NCI-H446 (cell line): ENCODE results near the gene CIB2.

ENCODE experiments used
- DNase-seq, 2 experiments: peaks; one replicate each; lab custom pipeline; 2025; lab: John Stamatoyannopoulos, UW

The CIB2 gene

DNA sequence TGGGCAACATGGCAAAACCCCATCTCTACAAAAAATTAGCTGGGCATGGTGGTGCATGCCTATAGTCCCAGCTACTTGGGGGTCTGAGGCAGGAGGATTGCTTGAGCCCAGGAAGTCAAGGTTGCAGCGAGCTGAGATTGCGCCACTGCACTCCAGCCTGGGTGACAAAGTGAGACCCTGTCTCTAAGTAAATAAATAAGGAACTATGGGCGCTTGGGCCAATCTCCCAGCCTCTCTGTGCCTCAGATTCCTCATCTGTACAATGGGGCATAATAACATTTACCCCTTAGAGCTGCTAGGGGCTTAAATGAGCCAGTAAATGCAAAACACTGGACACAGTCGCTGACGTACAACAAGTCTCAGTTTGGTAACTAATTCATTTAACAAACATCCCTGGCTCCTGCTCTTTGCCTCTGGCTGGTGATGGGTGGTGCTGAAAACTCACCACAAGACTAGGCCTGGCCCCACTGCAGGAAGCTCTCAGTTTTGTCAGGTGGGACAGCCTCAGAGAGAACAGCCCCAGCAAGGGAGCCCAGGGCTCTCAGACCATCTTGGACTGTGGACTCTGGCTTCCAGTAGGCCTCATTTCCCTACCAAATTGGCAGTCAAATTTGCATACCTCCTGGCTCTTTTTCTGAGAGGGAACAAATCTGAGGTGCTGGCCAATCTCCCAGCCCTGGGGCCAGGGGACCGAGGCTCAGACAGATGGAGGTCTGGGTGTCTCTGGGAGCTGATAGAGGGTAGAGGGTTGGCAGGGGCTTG, 47.4 kb downstream of the CIB2 start:
- DNase-seq, result peak in 1 of 2 experiments; percentile 9

DNA sequence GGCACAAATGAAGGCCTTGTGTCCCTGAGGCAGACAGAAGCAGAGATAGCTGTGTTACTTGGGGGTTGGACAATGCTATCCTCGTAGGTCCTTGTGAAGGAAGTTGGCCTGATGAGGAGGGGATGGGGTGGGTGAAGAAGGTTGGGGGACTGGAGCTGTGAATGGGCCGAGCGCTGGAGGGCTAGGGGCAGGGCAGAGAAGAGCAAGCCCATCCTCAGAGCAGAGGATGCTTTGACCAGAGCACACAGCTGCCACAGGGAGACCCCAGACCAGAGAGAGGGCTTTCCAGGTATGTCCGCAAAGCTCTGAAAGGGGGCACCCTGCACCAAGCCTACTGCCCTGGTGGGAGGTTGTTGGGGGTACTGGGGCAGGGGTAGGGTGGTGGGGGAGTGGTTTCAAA, 48.1 kb downstream of the CIB2 start:
- DNase-seq, result no peak

DNA sequence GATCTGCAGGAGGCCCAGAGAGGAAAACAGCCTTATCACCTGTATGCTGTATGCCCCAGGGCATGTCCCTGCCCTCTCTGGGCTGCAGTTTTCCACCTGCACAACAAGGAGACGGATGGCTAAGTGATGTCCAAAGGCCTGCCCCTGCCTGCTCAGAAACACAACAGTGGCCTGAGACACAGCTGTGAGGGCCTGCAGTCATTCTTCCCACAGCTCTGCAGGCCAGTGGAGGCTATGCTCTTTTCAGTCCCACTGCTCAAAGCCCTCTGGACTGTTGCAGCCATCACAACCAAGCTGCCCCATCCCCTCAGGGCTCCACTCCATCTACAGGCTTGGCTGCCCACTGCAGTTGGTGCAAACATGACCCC, 48.5 kb downstream of the CIB2 start:
- DNase-seq, result no peak

DNA sequence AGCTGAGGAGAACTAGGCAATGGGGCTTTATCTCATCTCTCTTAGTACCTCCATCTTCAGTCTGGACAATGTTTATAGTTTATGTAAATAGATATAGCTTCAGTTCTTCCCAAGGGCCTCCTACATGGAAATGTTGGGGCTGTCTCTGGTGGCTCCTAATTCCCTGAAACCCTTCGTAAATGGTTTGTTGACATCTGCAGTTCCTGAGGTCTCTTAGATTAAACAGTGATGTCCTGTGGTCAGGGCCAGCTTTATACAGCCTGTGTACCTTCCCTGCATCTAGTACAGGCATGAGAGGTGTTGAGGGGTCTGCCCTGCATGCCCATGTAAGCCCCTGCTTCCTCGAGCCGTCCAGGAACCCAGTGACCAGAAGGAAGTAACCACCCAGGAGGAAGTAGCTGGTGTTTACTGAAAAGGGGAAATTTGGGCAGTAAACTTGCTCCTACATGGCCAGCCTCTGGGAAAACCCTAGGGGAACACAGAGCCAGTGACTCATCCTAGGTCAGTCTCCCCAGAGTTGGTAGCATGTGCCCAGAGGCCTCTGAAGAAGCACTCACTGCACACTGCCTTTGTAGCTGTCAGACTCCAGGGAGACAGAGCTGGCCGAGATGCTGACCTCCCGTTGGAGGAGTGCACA, 49.0 kb downstream of the CIB2 start:
- no peak for DNase-seq

DNA sequence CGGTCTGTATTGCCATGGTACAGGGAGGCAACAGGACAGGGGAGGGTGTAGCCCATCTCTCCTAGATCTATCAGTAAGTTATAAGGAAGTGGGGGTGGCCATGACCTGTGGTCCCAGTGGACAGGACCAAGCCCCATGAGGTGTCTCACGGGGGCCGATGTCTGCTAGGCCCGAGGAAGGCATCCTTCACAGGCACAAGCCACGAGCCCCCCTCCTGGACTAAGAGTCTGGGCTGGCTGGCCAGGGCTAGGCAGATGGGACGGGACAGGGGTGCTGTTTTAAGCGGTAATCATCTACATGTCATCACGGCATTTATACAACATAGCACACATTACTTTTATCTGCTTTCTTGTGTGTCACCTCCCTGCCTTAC, 51.2 kb downstream of the CIB2 start:
- DNase-seq, result no peak

DNA sequence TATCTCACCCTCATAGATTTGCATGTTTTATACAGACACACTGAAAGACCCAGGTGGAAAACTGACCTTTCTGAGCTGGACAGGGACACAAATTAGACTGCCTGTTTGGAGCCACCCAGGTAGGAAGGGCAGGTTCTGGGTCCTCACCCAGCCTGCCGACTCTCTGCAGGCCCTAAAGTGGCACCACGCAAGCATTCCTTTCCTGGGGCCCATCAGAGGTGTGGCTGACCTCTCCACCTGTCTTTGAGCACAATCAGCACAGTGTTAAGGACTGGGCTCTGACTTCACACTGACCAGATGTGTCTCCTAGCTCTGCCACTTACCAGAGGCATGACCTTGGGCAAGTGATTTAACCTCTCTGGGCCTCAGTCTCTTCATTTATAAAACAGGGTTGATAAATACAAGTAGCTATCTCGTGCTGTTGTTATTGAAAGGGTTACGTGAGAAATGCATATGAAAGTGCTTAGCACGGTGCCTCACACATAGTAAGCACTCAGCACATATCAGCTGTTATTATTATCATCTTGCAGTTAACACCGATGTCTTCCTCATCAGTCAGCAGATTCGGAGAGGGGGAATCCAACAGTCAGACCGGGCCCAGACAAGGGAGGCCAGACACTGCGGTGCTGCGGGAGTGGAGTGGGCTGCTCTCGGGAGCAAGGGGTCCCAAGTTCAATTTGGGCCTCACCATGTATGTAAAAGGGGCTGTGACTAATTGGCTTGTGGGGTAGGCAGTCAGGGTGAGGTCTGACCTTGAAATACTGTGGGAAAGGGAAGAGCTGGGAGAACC, 51.8 kb downstream of the CIB2 start:
- no peak for DNase-seq

DNA sequence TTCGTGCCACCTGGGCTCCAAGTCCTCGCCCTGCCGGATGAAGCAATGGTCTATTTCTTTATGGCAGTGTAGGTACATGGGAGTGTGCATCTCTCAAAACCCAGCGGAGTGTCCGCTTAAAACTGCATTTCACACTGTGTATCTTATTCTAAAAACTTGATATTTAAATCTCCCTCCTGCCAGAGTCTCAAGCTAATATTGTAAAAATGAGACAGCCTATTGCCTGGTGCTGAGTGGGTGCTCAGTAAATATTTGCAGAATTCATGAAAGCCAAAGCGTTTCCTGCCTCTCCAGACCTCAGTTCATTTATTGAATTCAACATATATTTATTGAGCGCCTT, 53.4 kb downstream of the CIB2 start:
- DNase-seq, result no peak

DNA sequence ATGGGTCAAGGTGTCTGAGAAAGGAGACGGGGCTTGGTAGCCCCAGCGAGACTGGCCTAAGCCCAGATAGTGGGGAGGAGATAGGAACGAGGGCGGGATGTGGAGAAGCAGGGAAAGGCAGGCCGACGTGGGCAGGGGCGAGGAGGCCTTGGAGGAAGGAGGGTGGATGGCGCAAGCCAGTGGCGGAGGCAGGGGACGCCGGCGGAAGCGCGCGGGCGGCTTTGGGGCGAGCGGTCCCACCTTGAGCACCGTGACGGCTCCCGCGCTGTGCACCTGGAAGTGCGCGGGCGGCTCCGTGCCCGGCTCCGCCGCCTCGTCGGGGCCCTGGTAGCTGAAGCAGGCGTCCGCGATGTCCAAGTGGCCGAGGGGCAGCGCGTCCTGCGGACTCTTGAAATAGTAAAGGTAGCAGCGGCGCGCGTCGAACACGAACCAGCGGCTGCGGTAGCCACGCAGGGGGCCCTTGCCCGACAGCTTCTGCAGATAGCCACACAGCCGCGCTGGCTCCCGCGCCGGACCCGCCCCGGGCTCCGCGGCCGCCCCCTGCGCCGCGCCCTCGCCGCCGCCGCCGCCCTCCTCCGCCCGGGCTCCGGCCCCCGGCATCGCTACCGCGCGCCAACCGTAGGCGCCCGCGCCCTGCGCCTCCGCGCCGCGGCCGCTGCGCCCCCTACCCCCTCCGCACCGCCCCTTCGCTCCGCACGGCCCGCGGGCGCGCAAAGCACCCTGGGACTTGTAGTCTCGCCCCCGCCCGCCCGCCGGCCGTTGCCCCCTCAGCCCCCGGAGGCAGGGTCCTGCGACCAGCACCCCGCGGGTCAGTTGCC, 54.0 kb downstream of the CIB2 start, which contains the start of gene TBC1D2B:
TBC1D2B (minus strand) TSS at position 659 of the 818 bp plus-strand sequence; CDS start at position 600, 59 bp downstream.
- DNase-seq, result peak; percentile 11 to 65

DNA sequence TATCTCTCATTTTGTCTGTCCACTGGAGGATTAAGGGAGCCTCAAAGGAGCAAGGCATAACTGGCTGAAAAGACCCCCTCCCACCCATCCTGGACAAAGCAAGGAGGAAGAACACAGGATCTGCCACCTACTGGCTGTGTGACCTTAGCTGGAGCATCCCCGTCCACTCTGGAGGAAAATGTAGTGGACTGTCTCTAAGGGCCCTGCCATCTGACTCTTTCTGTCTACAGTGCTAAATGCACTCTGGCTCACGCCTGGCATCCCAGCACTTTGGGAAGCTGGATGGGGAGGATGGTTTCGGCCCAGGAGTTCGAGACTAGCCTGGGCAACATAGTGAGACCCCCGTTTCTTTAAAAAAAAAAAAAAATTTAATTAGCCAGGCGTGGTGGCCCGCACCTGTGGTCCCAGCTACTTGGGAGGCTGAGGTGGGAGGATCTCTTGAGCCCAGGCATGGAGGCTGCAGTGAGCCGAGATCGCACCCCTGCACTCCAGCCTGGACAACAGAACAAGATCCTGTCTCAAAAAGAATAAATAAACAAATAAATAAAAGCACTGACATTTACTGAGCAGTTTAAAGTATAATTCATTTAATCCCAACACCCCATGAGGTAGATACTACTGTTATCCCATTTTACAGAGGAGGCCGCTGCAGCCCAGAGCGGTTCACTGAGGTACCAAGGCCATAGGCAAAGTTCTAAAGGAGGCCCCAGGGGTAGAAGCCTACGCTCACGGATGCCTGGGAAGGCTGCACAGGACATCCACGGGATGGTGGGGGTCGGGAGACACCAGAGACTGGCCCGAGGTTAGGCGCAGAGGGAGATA, 54.8 kb downstream of the CIB2 start:
- DNase-seq, result no peak

DNA sequence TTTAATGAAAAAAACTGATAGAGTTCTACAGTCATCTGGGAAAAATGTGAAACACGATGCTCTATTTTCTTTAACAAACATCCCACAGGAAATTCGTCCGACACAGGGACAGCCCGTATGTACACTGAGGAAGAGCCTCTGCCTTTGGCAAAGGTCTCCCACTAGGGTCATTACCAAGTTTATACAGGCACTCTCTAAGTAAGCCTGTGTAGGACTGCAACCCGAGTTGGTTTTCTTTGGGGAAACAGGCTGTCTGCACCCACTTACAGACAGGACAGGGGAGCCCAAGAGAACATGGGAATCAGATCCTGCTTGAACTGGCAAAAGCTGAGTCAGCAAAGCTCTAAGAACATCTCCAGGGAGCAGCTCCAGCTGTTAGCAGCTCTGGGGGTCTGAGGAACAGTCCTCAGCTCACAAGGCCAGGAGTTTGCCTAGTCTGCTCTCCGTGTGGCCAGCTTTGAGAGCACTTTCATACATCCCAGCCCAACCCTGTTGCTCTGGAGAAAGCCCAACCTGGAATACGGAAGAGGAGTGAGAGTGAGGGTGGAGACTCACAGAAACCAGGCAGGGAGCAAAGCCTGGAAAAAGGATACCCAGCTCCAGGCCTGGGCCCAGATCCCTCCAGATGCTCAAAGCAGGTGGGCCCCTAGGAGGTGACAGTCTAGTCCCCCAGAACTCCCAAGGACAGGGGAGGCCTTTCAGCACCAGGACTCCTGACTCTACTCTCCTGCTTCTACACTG, 55.6 kb downstream of the CIB2 start:
- peak in 1 of 2 experiments; percentile 41 for DNase-seq

DNA sequence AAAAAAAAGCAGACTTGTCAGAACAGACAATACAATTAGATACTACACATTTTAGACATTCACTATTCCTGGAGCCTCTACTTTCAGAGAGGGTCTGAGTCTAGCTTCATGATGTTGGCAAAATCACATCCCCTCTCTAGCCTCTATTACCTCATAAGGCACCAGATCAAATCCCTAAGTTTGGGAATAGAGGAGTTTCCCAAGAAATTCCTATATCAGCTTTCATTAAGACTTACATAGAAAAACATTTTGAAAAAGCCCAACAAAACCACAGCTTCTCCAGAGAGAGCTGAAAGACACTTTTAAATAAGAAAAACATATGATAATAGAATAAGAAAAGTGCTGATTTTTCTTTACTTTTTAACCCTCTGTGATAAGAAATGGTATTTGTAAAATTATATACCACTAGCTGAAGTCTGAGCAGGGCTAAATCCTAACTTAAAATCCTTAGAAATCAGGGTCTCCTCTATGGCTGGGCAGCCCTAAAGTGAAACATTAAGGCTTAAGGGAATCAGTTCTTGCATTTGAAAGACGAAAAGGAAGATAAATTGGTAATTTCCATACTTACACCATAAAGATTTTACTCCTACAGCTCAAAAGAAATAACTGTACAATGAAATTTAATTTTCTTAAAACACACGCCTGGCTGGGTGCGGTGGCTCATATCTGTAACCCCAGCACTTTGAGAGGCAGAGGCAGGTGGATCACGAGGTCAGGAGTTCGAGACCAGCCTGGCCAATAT, 58.0 kb downstream of the CIB2 start:
- no peak for DNase-seq

DNA sequence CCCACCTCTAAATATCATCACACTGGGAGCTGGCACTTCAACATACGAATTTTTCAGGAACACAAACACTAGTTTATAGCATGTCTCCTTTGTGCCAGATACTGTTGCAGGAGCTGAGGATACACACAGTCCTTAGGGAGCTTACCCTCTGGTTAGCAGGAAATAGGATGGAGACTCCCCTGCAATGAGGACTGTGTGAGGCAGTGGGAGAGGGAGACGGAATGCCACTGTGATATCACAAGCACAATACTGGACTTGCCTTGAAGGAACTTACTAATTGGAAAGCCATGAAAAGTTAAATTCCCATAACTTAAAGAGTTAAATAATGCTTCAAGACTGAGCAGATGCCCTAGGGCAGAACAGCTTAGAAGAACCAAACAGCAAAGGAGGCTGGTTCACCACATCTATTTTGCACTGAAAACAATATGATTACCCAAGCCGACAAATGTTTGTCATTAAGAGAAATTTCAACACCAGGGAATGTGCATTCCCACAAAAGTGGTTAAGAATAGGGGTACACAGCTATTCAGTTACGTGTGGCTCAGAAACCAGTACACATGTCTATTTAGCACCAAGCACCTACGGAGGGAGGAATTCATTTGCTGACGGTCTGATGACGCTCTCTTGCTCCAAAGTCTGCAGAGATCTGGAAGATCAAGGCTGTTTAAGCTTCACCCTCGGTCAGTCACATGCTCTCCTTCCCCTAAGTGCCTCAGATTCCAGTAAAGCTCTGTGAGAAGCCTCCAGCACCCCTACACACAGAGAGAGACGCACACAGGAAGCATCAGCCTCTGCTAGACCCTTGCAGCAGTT, 59.0 kb downstream of the CIB2 start:
- no peak for DNase-seq

DNA sequence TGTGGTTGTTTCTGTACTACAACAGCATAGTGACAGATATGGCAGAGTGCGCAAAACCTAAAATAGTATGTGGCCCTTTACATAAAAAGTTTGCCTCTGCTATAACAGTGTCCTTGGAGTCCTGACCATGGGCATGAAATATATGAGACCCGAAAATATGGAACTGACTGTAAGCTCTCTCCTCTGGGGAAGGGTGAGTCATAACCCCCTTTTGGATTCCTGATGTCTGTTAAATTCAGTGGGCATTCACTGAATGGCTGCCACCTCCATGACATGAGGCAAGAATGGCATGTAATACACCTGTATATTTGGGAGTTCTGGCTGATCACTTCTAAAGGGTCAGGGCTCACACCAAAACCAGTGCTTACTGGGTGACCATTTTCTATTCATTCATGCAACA, 59.9 kb downstream of the CIB2 start:
- DNase-seq, result no peak

DNA sequence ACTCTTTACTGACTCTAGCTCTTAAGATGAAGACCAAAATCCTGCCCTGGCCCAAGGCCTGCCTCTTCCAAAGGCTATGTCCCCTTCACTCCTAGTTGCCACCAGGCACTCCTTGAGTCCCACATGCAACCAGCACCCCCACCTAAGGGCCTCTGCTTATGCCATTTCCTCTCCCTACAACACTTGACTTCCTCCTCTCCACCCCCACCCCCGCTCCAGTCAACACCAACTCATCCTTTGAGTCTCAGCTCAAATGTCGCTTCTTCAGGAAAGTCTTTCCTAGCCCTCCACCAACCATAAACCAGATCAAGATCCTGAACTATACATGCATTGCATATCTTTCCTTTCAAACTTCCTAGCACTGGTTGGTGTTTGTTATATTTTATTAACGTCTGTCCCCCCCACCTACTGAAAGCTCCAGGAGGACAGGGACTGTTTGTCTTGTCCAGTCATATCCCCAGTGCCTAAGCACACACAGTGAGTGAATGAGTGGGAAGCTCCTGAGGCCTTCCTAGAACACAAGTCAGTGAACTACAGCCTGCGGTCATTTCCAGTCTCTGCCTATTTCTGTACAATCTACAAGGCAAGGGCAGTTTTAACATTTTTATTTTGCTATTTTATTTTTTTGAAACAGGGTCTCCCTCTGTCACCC, 61.1 kb downstream of the CIB2 start:
- no peak for DNase-seq

DNA sequence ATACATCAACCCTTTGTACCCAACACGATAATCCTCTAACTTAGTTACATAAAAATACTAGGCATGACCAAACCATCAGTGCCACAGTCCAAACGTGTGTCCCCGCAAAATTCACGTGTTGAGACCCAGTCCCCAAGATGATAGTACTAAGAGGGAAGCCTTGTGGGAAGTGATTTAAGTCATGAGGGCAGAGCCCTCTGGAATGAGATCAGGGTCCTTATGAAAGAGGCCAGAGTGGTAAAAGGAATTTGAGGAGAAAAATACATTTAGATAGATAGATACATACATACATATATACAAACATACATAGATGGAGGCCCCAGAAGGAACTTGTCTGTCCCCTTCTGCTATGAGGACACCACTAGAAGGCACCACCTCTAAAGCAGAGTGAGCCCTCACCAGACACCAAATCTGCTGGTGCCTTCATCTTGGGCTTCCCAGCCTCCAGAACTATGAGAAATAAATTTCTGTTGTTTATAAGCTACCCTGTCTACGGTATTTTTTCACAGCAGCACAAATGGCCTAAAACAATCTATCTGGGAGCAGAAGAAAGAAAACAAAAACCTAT, 61.7 kb downstream of the CIB2 start:
- no peak for DNase-seq

DNA sequence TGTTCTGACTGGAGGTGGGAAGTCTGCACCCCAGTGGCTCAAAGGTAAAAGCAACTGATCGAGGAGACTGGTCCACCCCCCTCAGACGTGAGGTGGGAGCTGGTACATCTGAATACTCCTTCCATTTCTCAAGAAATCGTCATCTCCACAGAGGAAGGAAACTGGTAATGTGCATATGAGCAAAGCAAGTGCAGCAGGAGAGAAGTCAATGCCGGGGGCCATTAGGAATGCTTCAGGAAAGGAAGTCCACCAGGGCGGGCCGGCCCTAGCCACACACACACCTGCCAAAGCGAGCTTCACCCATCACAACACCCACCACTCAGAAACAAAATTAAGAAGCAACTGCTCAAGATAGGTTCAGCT, 62.2 kb downstream of the CIB2 start:
- no peak for DNase-seq

DNA sequence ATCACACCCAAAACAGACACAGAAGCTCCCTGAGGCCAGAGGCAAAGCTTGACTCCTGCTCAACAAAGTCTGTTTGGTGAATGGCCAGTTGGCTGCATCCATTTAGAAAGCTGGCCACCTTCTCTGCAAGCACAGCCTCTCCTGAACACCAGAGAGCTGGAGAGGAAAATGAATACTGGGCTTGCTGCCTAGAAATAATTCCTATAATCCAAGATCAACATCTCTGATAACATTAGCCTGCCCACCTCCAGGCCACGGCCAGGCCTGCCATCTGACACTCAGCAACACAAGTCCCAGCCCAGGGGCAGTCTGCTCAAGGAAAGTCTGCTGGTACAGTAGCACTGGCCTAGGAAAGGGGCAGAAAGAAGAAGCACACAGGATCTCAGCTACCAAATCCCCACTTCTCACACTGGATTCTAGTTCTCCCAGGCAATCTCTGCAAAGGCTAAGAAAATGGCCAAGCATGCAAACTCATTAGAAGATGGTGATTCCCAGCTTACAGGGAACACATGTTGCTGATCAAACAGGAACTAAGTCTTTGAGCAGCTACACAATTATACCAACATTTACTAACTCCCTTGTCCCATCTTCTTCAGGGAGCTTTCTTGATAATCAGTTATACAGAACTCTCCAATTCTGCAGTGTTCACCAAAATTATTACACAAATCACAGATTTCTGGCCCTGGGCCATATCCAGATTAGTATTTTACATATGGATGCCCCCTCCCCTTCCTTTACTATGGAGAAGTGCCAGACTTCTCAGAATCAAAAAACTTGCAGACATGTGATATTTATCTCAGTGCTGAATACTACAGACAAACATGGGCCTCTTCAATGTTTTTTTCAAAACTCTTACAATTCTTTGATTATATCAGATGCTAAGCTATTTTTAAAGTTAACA, 63.7 kb downstream of the CIB2 start:
- DNase-seq, result peak; percentile 17 to 74
